HPDE6-E6E7 (cell line): ENCODE results near the gene USP35.
"Not testable (repeated sequence)": the region's sequence is repeated elsewhere in the genome, so short reads cannot be mapped to it uniquely, and the experiment has no call there.

Experiments used
- DNase-seq: peaks from one replicate; pipeline ENCODE4 v3.0.0; 2011; ENCODE audit warnings: missing footprints; ENCODE audit errors: extremely low spot score

Gene USP35

GRCh38 chr11:78168539-78169477 is 19.9 kb upstream of the USP35 start:
- no peak for DNase-seq

DNA sequence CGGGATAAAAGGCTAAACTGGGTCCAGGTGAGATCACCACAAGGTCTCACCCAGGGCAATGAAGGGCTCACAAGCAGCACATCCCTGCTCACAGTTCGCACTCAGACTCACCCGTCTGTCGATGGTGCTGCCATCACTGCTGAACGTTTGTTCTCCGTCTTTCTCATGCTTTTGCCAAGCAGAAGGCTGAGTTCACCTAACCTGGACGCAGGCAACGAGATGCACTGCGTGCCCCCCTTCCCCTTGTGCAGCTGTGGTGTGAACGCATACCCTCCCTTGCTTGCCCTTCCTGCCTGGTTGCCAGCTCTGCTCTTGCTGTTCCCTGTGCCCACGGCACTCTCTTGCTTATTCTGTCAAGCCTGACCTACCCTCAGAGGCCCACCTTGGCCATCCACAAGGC is 18.3 kb upstream of the USP35 start:
- DNase-seq, result no peak

DNA sequence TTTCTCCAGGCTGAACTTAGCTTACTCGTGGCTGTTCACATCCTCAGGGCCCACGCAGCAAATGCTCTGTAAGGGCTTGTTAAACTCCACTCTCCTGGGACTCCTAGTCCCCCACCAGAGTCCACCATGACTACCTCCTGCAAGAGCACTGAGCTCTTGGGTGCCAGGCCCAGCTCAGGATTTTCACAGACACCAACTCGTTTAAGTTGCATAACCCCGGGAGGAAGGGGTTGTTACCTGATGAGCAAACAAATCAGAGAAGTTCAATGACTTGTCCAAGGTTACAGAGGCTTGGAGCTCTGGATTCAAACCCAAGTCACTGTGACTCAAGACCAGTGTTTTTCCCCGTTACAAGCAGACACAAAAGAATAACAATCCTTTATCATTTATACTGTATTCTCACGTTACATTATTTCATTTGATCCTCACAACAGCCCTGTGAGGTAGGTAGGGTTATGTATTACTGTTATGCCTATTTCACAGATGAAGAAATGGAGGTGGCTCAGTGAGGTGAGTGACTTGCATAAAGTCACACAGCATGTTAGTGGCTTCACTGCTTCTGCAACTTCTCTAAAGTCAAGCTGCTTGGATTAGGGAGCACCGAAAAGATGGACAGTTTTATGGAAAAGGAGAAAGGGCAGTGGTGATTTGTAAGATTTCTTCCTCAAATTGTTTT is 17.7 kb upstream of the USP35 start:
- DNase-seq, result no peak

DNA sequence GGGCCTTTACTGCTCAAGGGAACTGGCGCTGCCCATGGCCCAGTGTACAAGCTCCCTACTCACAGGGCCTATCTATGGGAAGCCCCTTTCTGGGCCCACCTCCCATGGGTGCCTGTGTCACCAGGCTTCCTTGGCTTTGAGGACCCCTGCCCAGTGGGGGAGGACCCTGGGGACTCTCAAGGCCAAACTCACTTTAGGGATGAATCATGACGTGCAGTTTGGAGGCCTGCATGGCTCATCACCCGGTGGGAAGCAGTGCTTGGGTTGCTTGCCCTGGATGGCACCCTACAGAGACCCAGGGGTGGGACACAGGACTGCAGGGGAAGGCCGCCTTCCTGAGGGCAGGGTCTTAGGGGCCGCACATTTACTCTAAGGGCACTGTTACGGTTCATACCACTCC is 16.8 kb upstream of the USP35 start:
- no peak for DNase-seq

DNA sequence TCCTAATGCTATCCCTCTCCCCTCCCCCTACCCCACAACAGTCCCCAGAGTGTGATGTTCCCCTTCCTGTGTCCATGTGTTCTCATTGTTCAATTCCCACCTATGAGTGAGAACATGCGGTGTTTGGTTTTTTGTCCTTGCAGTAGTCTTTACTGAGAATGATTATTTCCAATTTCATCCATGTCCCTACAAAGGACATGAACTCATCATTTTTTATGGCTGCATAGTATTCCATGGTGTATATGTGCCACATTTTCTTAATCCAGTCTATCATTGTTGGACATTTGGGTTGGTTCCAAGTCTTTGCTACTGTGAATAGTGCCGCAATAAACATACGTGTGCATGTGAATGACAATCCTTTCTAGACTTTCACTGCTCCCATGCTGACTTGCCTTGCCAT is 12.9 kb upstream of the USP35 start:
- DNase-seq, result not testable (repeated sequence)

DNA sequence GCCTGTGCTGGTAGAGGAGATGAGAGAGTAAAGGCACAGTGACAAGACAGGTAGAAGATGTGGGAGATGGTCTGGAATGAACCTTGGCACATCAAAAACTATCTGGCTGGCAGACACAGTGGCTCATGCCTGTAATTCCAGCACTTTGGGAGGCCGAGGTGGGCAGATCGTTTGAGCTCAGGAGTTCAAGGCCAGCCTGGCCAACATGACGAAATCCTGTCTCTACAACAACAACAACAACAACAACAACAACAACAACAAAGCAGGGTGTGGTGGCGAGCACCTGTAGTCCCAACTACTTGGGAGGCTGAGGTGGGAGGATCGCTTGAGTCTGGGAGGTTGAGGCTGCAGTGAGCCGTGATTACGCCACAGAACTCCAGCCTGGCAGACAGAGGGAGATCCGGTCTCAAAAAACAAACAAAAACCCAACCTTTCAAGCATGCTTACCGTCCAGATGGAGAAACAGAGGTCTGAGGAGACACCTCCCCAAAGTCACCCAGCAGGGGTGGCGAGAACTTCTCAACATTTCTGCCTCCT is 12.0 kb upstream of the USP35 start:
- DNase-seq, result no peak

GRCh38 chr11:78177216-78177615 is 11.5 kb upstream of the USP35 start:
- DNase-seq, result no peak

DNA sequence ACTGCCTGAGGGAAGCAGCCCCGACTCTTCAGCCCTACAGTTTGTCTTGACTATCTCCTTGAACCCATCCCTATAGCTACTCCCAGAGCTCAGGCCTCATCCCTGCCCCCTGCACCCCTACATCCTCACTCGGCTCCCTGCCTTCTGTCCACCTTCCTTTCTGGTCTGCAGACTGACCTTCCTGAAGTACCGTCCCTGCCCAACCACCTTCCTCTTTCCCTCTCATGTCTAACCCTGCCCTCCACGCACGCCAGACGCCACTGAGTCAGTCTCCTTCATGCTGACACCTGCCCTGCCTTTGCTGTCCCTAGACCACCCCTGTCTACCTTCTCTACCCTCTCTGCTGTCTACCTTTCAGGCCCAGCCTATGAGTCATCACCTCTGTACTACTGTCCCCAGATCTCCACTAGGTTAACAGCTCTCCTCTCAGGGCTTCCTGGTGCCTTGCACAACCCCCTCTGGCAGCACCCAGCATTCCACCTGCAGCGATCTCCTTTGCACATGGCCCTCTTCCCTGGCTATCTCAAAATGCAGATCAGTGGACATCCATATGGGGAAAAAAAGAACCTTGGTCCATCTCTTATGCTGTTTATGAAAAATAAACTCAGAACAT is 9.2 kb upstream of the USP35 start:
- DNase-seq, result peak; percentile 61

GRCh38 chr11:78180751-78181150 is 8.0 kb upstream of the USP35 start:
- DNase-seq, result no peak

DNA sequence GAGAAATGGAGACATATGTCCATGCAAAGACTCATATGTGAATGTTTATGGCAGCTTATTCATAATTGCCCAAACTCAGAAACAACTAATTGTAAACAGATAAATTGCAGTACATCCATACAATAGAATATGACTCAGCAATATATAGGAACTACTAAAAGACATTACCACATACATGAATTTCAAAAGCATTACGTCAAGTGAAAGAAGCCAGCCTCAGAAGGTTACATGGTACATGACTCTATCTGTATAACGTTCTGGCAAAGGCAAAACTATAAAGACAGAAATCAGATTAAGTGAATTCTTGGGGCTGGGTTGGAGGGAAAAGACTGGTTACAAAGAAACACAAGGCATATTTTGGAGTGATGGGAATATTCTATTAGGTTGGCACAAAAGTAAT is 7.5 kb upstream of the USP35 start:
- DNase-seq, result no peak

DNA sequence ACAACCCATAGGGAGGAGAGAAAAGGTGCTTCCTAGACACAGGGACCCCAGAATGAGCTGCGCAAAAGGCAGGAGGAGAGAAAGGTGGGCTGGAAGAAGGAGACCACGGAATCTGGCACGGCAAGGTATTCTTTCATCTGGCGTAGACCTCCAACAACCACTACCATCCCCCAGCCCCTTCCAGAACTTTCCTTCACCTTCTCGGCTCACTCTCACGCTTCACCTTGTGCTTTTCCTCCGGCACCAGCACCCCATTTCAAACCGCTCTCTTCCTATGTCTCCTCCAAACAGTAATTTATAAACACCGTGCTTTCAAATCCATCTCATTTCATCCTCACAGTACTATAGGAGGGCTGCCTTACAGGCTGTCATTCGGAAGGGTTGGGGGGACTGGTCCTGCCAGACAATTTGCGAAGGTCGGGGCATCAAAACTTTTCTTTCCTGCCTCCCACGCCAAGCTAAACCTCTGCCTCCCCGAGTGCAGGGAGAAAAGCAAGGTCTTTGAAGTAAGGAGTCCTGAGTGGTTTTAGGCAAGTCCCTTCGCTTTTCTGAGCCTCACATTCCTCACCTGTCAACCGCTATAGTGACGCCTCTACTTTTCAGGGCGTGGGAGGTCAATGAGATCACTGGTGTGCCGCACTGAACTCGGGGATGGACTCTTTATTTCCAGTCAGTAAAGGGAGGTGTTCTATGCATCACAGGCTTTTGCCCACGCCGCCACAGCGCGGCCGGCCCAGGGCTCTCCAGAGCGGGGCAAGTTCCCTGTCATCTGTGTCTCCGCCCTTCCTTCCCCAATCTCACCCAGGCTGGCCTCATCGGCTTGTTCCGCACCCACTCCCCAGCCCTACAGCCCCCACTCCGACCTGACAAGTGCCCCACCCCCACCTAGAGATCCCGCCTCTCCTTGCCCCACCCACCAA is 1.1 kb upstream of the USP35 start:
- peak; percentile 53 for DNase-seq

DNA sequence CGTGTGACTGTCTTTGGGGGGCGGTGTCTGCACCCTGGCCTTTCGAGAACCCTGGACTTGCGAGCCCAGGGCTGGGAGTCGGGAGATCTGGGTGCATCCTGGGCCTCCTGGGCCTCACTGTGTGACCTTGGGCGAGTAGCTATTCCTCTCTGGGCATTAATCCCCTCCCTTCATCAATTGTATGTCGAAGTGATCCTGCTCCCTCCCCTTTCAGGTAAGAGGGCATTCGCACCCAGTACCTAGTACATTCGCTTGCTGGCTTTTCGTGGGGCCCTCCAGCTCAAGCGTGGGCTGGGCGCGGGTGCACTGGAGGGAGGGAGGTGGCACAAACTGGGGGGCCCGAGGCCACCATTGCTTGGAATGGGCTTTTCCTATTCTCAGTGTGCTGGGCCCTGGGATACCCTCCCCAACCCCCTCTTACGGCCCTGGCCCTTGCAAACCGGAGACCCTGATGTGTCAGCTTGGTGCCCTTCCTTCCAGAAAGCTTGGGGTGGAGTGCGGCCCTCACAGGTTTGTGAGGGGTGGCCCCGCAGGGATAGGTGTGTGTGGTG is 530 bp downstream of the USP35 start:
- no peak for DNase-seq

DNA sequence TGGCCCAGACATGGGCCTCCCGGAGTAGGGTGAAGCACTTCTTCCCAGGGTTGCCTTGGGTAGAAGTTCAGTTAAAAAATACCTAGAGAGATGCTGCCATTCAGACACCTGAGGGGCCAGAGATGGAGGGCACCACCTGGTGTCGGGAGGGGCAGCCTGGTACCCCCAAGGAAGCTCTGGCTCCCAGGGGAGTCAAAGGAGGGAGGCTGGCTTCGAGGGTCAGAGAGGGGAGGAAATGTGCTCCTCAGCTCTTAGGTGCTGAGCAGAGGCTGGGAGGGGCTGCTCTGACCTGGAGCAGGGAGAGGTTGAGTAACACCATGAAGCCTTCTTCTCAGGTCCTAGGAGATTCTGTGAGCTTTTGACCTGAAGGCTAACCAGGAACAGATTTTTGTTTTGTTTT is 1.1 kb downstream of the USP35 start:
- no peak for DNase-seq

DNA sequence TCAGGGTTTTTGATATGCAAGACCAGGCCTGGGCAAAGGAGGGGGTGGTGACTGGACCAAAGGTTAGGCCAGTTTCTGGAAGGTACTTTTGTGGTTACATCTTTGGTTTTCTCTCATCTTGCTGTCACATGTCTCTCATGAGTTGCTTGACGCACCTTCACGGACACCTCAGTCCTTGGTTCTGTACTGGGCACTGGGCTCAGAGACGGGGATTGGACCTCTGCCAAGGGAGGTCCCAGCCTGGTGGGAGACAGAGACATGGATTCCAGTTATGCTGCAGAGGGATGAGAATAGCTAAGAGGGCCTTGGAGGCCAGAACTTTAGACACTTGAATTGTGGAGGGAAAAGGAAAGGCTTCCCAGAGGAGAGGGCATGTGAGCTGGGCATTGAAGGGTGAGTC is 1.7 kb downstream of the USP35 start:
- DNase-seq, result no peak

GRCh38 chr11:78190871-78191538 is 2.3 kb downstream of the USP35 start:
- DNase-seq, result no peak

GRCh38 chr11:78192223-78192719 is 3.6 kb downstream of the USP35 start:
- DNase-seq, result no peak

DNA sequence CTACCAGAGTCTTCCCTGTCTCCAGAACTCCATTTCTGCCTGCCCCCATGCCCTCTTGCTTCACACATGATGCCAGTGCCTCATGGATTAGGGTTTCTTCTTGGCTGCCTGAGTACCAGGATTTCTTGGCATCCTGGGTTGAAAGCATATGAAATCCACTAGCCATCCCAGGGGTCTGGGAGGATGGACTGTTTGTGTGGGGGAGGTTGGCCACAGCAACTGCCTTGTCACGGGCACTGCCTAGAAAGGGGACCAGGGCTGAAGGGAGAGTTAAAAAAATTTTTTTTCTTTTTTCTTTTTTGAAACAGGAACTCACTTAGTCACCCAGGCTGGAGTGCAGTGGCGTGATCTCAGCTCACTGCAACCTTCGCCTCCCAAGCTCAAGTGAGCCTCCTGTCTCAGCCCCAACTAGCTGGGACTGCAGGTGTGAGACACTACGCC is 4.2 kb downstream of the USP35 start:
- DNase-seq, result no peak

DNA sequence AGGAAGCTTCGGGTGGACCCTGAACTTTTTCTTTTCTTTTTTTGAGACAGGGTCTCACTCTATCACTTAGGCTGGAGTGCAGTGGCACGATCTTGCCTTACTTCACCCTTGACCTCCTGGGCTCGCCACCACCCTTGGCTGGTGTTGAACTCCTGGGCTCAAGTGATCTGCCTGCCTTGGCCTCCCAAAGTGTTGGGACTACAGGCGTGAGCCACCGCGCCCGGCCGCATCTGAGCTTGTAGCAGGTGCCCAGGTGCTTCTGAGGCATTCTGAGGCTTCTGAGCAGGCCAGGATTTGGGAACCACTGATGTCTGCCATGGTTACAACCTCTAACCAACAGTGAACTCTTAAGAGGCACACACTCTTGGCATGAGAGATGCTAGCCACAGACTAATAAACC is 5.1 kb downstream of the USP35 start:
- no peak for DNase-seq

DNA sequence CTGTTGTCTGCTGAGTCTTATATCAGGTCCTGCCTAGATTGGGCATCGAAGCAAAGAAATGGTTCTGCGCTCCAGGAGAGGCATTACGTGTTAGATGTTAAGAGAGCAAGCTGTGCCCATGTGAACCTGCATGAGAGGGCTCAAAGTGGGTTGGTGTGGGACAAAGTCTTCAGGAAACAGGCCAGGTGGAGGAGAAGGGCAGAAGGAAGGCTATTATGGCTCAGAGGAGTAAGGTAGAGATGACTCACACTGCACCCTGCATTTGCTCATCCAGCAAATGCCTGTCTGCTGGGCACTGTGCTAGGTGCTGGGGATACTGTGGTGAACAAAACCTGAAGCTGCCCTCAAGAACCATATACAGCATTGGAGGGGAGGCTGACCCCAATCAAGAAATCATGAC is 5.8 kb downstream of the USP35 start:
- DNase-seq, result no peak

DNA sequence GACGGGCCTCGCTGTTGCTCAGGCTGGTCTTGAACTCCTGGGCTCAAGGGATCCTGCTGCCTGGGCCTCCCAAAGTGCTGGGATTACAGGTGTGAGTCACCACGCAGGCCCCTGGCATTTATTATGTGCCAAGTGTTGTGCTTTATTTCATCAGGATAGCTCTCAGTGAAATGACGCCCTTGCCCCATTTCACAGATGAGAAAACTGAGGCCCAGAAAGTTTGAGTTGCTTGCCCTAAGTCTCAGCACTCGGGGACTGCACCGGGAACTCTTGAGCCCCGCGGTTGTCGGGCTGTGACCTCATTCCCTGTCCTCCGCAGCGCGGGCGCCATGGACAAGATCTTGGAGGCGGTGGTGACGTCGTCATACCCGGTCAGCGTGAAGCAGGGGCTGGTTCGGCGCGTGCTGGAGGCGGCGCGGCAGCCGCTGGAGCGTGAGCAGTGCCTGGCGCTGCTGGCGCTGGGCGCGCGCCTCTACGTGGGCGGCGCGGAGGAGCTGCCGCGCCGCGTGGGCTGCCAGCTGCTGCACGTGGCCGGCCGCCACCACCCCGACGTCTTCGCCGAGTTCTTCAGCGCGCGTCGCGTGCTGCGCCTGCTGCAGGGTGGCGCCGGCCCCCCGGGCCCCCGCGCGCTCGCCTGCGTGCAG is 7.3 kb downstream of the USP35 start:
- no peak for DNase-seq
